Ovary (tissue), 9 donors: ENCODE data around the gene CPLANE2. TPM values are rescaled to one million over a fixed set of nuclear protein-coding genes. Genes with fewer than 3 reads are reported as not detected.

Experiments used
- DNase-seq, 5 donors: peaks; one replicate each; pipeline ENCODE4 v3.0.0-alpha.2; 2019 to 2020
- H3K27ac ChIP-seq, 2 donors: fragments of 200-600 bp; one replicate each; pipeline versions ENCODE4 v1.5.1 to v1.8.0; 2019 to 2022
- H3K27me3 ChIP-seq: fragments of 200-600 bp; one replicate; pipeline ENCODE4 v1.8.0; 2022
- H3K36me3 ChIP-seq: fragments of 200-600 bp; sonication (generic); one replicate; pipeline ENCODE4 v1.5.1; 2019
- H3K4me1 ChIP-seq: one replicate; pipeline ENCODE4 v1.8.1; 2013; ENCODE audit warnings: mild to moderate bottlenecking, moderate library complexity; ENCODE audit not compliant: insufficient read depth
- H3K4me3 ChIP-seq: fragments of 200-600 bp; sonication (generic); one replicate; pipeline ENCODE4 v1.5.1; 2017
- H3K9me3 ChIP-seq, 2 donors: fragments of 200-600 bp in 1 of 2; sonication (generic) in 1 of 2; one replicate each; pipeline versions ENCODE4 v1.5.1 to v1.8.1; 2013 to 2019; ENCODE audit warnings: mild to moderate bottlenecking in 1 of 2, moderate library complexity in 1 of 2
- CTCF ChIP-seq, 3 donors: fragments of 450-650 bp in 2 of 3; fragments of 200-600 bp in 1 of 3; IDR thresholded peaks; one replicate each; pipeline versions ENCODE4 v1.5.1 to v1.8.0; 2016 to 2022; ENCODE audit warnings: antibody characterized with exemption in 3 of 3, mild to moderate bottlenecking in 1 of 3
- EP300 ChIP-seq: sonication (generic); formaldehyde crosslinking; IDR thresholded peaks from one replicate; pipeline ENCODE4 v1.6.1; 2017; ENCODE audit warnings: antibody characterized with exemption
- POLR2A ChIP-seq: fragments of 450-650 bp; IDR thresholded peaks from one replicate; pipeline ENCODE4 v1.6.1; 2017; ENCODE audit warnings: antibody characterized with exemption, mild to moderate bottlenecking, moderate library complexity
- WGBS, 3 donors: extraction: QIAGEN DNeasy Blood & Tissue Kit in 1 of 3; methylation state at CpG; one replicate each; pipeline versions ENCODE4 v1.1.5 to v1.1.7; 2013 to 2017; 5-methylcytosine and 5-hydroxymethylcytosine counted together
- intact Hi-C, 4 donors: fragments of 100-400 bp; cut with DNase I; formaldehyde crosslinking; loops; one replicate each; pipeline versions ENCODE4 v1.11.0 to v1.15.1; 2022 to 2023
- polyA plus RNA-seq, 2 donors: library from polyadenylated mRNA; stranded (reverse); fragments of 200-250 nt in 1 of 2; fragments of 350-450 nt in 1 of 2; fragmentation: Illumina TruSeq in 1 of 2; extraction: RNeasy Lipid Tissue Mini Kit (QIAGEN cat#74804) in 1 of 2; gene quantifications; one replicate each; pipeline ENCODE4 v1.2.3, GENCODE V29; 2013 to 2014
- total RNA-seq, 7 donors: library from RNA; depleted of rRNA in 2 of 7; stranded (reverse); fragments of >200 nt in 2 of 7; fragmentation: NEBNext Ultra II Directional in 3 of 7; extraction: Animal tissue kit (Norgen Biotek cat#: 25700) in 3 of 7; gene quantifications; one replicate each; pipeline versions ENCODE4 v1.1.0 to v1.2.4, GENCODE V29; 2016 to 2023
- donor health status: DM: no; HTN: no; CAD: no; lungs with moderate emphysema.
- donor health status: DM: no; HTN: no; CAD: no.
- donor health status: Bipolar disorder and iron deficiency.
- donor health status: DM: yes; HTN: yes; CAD: no.
- donor health status: DM: no; HTN: no; CAD: no.
- donor health status: DM: yes; HTN: yes; CAD: no.

The CPLANE2 gene
- total and polyA plus RNA-seq, 9 donors = 2.6 to 12.4 (median 9.8) TPM

GRCh38 chr1:16256478-16256877 lies 19.5 kb upstream of the CPLANE2 start:
- no peak for DNase-seq
- H3K4me1 ChIP-seq = no peaks in the 10 kb centered on the region

GRCh38 chr1:16254263-16254928 lies 17.4 kb upstream of the CPLANE2 start:
- Histone ChIP-seq H3K27ac (no peak overlapping the region), H3K4me3 (no peak overlapping the region), H3K27me3 (no peaks in the 10 kb centered on the region), H3K4me1 (peaks cover 7% of the 10 kb centered on the region), H3K9me3 (no peaks in the 10 kb centered on the region), H3K36me3 (no peaks in the 10 kb centered on the region)
- TF ChIP-seq EP300 = no peak
- TF ChIP-seq POLR2A = no peak
- no peak for TF ChIP-seq CTCF (IDR thresholded peaks at IDR 0.05)
- intact Hi-C loops = loop anchor here in 2 of 4 donors (5.0 to 10.0 kb wide), 2 partner anchors 98 to 100 kb away; partner anchors contain the start of gene FBXO42 (in 2 of the 2)
- DNase-seq = no peak
- WGBS, 3 donors = 47 to 52% (median 51%) methylated on average over 4 of the region's 4 CpGs

More at GRCh38 chr1:16256478-16256877, 19.5 kb upstream of the CPLANE2 start:
- no peak for TF ChIP-seq EP300
- no peak for TF ChIP-seq POLR2A
- no peak for TF ChIP-seq CTCF (IDR thresholded peaks at IDR 0.05)
- no peak overlapping the region for H3K4me3 ChIP-seq
- no peaks in the 10 kb centered on the region for H3K9me3 ChIP-seq
- no peaks in the 10 kb centered on the region for H3K27me3 ChIP-seq
- H3K36me3 ChIP-seq = no peaks in the 10 kb centered on the region
- intact Hi-C loops = loop anchor here in 1 of 4 donors (10.0 kb wide), 1 partner anchor 98 kb away; the partner anchor contains the start of gene FBXO42
- 83 to 90% (median 85%) methylated on average over 4 of the region's 4 CpGs for WGBS, 3 donors
- no peak overlapping the region for H3K27ac ChIP-seq

- no peaks in the 10 kb centered on the region for H3K36me3 ChIP-seq
- TF ChIP-seq POLR2A = no peak
- no peak for TF ChIP-seq EP300
- no peak for TF ChIP-seq CTCF (IDR thresholded peaks at IDR 0.05)
- no peak overlapping the region for H3K4me3 ChIP-seq
- H3K27ac ChIP-seq = no peak overlapping the region
- no peak for DNase-seq
- 58 to 62% (median 61%) methylated on average over 5 of the region's 5 CpGs for WGBS, 3 donors
- H3K9me3 ChIP-seq = no peaks in the 10 kb centered on the region
- H3K4me1 ChIP-seq = peaks cover 12% of the 10 kb centered on the region
- intact Hi-C loops = loop anchor here in 2 of 4 donors (5.0 to 10.0 kb wide), 2 partner anchors 99 to 101 kb away; partner anchors contain the start of gene FBXO42 (in 2 of the 2)
- H3K27me3 ChIP-seq = no peaks in the 10 kb centered on the region
Measured at GRCh38 chr1:16253332-16253922, 16.4 kb upstream of the CPLANE2 start.

- 88 to 94% (median 94%) methylated on average over 2 of the region's 2 CpGs for WGBS, 3 donors
- no peak for TF ChIP-seq CTCF (IDR thresholded peaks at IDR 0.05)
- no peak for TF ChIP-seq POLR2A
- no peak for TF ChIP-seq EP300
- no peaks in the 10 kb centered on the region for H3K27me3 ChIP-seq
- intact Hi-C loops = loop anchor here in 2 of 4 donors (5.0 to 10.0 kb wide), 2 partner anchors 99 to 102 kb away; partner anchors contain the start of gene FBXO42 (in 2 of the 2)
- H3K4me3 ChIP-seq = no peak overlapping the region
- no peak for DNase-seq
- H3K36me3 ChIP-seq = no peaks in the 10 kb centered on the region
- peaks cover 17% of the 10 kb centered on the region for H3K4me1 ChIP-seq
- no peaks in the 10 kb centered on the region for H3K9me3 ChIP-seq
- H3K27ac ChIP-seq = no peak overlapping the region
Measured at GRCh38 chr1:16252912-16253311, 15.9 kb upstream of the CPLANE2 start.
